Inferior parietal cortex (tissue), 1 donor: Measurements from ENCODE around the gene CD44.

ENCODE experiments used
- DNase-seq: peaks from one replicate; pipeline ENCODE4 v3.0.0-alpha.2; 2016; ENCODE audit errors: extremely low spot score

CD44 gene

DNA sequence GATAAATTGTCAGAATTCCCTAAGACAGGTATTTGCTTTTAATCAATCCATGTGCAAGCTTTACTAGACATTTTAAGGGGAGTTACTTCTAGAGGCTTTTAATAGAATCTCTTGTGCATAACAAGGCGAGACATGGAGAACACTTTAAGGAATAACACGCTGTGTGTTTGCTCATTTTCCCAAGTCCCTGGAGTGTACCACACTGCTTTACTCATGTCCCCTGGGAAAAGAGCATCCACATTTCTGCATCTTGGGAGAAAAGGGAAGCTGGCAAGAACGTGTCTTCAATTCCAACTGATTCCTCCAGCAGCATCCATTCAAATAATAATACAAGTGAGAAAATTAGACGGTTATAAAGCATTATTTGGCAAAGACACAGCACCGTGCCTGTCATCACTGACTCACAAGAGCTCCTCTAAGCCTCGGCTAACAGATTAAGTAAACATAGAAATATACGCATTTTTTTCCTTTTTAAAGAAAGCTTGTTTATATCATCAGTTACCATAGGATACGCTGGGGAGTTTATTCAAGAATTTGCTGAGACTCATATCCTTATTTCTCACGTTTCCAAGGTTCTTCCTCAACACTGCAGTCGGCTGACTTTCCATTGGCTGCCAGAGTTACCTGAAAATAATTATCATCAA, 121.5 kb downstream of the CD44 start:
- no peak for DNase-seq

DNA sequence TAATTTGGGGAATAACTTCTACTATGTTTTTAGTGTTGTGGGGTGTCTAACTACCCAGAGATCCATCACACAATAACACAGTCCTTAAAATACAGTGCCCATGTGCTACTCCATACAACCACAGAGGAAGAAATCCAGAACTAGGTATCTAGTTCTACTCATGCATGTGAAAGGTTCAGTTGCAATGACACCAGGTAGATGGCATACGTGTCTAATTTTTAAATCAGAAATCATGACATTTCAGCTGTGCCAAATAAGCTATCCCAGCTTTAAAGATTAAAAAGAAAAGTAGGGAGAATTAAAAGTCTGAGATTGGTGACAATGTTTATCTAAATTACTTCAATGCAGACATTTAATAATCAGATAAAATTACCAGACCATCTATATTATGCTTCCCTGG, 122.2 kb downstream of the CD44 start:
- DNase-seq = no peak

DNA sequence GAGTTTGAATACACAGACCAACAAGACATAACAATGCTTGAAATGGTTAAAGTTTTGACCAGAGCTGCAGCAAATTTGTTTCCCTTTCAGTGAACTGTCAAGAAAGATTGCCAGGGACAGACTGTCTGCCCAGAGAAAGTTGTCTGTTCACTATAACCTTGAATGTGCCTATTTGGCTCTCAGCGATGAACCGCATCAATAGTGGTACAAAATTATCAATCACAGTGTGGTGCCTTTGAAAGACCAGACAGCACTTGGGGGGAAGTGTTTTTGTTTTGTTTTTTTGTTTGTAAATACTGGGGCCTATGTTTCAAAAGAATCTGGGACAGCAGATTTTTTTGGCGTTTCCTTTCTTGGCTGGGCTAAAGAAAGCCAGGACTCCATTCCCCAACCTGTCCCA, 123.1 kb downstream of the CD44 start:
- DNase-seq = no peak

DNA sequence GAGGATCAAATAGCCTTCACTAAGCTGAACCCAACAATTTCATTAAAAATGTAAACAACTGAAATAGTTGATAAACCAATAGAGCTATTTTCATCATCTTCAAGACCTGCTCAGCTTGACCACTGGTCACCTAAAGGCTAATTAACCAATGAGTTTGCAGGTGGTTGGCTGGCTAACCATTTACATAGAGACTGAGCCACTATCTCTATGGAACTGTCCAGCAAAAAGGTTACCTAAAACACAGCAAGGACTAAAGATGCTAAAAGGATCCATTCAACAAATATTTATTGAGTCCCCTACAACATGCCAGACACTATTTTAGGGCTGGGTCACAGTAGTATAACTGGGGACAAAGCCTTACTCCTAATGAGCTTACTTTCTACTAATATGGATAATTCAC, 123.8 kb downstream of the CD44 start:
- DNase-seq = no peak

DNA sequence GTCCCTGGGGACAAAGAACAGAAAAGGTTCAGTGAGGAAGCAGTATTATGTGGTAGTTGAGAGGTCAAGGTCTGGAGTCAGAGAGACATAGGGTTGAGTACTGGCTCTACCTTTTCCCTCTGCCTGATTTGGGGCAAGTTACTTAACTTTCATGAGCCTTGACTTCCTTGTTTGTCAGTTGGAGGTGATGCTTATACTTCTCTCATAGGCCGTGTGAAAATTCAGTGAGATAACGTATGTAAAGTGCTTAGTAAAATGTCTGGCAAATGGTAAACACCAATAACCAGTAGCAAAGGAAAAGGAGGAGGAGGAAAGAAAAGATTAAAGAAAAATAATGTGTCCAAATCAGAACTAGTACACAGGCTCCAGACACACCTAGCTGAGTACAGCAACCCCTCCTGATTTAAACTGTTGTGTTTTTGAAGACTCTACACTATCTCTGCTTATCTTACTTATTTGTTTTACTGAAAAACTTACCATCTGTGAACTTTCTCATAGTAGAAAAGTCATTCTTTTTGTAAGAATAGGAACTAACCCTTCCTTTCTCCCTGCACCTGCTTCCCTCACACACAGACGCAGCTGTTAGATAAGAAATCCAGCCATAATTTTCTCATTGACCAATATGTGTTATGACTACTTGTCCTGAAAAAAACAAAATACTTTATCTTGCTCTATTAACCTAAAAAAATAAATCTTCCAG, 126.9 kb downstream of the CD44 start:
- no peak for DNase-seq

DNA sequence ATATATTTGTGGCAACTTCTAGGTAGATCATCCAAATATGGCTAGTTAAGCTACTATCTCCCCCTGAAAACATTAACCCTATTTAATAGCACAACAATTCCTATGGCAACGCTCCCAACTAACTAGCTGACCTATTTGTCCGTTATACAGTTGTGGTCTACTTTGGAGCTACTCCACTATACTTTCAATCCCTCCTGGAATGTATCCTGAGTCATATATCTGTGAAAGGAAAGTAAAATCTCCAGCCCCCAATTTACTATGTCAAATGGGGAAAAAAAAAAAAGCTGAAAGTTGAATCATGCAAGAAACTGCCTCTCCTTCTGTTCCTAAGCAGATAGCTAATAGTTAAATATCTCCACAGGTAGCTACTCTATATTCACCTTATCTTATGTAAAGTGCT, 128.5 kb downstream of the CD44 start:
- no peak for DNase-seq

DNA sequence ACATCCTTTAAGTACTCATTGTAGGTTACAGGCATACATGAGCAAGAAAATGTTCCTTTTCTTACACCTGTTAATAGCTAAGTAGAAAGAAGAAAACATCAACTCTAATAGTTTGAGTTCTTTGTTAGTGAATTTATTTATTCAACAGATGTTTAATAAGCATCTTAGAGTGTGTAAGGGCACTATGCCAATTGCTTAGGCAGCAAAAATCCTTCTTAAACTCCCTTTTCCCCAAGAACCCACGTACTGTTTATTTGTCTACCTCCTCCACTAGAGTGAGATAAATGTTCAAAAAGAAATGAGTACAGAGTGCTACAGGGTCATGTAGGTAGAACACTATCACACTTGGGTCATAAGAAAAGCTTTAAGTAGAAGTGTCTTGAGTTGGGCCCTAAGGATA, 131.4 kb downstream of the CD44 start:
- DNase-seq = no peak

DNA sequence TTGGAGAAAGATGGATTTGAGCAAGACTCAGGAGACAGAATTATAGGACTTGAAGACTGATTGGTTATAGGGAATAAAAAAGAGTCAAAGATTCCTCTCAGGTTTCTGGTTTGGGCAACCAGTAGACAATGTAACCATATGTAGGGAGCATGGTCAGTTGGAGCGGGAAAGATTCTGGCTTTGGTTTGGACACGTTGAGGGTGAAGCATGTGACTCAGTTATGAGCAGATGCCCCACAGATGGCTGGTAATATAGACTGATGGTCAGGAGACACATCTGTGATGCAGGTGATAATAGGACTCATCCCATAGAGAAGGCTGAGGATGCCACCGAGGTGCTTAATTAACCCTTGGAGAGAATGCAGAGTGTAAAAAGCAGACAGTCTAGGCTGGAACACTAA, 132.1 kb downstream of the CD44 start:
- DNase-seq = no peak

DNA sequence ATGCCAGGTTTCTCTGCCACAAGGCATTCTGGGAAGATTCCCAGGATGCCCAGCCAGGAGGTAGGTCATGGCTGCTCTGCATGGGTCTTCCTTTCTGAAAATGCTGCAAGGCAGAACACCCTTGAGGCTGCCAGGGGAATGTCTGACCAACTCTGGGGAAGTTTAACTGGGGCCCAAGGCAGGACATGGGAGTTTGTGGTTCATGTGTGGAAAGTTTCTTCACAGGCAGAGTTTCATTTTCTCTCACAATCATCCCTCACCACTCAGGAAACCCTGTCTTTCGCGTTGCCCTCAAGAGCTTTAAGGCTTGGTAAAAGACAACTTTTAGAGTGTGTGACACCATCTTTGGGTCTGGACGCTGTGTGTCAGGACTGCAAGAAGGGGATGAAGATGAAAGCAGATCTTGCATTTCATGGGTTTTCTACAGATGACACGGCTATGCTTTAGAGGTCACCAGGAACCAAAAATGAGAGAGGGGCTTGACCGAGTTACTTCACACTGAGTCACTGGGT, 133.5 kb downstream of the CD44 start:
- no peak for DNase-seq

DNA sequence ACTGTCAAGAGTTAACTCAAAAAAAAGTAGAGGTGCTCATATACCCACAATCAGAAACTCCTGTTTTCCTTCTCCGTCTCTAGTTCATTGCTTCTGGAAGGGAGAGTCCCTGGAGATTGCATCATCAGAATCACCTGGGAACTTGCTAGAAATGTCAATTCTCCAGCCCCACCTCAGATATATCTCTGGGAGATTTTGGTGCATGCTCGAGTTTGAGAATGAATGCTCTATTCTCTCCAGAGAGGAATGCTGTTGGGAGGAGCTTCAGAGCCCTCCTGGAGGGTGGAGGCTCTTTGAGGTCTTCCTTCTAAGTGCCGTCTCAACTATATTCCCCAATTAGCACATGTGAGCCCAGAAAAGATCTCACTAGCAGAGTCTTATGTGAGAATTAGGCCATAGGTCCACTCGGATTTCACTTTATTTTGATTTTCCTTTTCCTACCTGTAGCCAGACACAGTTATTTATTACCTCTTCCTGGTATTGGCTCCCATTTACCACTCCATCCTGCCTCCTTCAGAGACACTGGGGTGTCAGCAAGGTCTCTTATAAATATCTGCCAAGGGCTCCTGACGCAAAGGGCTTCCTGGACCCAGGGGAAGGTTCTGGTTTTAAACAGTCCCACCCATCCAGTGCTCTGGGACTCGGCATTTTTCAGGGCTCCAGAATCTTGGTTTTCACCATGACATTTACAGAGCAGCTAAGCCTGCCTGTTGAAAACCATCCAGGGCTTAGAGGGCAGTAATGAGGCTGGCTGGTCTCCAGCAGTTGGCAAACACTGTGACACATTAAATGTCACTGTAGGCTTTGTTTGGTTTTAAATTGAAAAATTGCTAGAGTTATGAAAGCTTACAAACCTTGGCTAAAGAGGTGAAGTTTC, 136.2 kb downstream of the CD44 start:
- DNase-seq = peak; percentile 52

DNA sequence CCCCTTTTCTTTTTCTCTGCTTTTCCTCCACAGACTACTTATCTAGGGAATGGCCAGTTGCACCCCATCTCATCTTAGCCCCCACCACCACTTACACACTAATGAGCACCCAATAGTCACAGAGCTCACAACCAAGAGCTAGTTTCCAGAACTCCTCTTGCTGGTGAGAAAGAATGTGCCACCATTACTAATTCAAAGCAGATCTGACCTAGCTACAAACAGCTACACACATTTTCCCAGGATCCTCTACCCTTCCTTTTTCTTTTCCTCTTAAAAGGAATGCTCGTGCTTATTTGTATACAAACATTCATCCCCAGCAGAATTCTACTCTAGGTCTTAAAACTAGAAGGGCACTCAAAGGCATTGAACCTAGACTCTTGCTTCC, 136.8 kb downstream of the CD44 start:
- DNase-seq = no peak

DNA sequence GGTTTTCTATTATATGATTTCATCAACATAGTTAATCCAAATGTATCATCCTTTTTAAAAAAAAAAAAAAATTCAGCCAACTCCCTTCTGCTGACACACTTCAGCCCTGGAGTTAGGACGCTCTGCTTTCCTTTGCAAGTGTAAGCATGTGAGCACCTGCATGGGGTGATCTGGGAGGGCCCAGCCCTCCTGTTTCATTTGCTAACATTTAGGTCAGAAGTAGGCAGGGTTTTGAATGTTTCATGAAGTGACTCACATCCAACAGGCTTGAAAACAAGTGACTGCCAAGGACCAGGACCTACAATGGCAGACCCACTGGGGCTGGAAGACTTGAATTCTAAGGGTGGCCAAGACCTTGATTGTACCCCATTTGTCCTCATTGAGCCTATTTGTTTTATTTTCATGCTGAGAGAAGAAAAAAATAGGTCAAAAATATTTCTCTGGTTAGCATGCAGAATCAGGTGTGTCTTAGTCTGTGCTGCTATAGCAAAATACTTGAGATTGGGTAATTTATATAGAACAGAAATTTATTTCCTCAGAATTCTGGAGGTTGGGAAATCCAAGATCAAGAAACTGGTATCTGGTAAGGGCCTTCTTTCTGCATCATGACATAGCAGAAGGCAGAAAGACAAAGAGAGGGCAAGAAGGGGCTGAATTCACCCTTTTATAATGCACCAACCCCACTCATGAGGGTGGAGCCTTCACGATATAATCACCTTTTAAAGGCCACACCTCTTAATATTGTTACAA, 137.6 kb downstream of the CD44 start:
- DNase-seq = no peak

DNA sequence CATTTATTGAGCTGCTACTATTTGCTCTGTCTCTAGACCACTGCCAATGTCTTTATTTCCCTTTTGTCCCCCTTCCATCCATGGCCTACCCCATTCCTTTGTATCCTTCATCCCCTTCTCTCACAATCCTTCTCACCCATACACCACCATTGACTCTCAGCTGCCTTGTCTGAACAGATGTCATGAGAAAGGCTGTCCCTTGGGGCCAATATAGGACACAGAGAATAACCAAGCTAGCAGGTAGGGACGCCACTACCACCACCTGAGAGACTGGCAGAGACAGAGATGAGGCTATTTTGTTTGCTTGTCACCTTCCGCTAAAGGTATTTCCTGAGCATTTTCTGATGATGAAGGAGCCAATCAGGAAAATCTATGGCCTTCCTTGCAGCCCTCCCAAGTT, 138.9 kb downstream of the CD44 start:
- DNase-seq = no peak

DNA sequence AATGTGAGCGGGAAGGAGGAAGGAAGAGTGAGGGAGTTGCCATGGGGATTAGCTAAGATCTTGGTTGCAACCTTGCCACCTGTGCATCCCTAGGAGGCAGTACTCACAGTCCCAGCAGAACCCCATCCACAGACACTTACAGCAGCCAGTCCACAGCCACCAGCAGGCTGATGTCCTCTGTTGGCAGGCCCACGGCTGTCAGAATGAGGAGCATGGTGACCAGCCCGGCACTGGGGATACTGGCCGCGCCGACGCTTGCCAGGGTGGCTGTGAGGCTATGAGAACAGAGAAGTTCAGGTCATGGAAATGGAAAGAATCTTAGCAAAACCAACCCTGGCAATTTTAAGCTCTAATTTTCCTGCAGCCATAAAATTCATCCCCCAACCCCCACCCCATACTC, 141.8 kb downstream of the CD44 start:
- no peak for DNase-seq

DNA sequence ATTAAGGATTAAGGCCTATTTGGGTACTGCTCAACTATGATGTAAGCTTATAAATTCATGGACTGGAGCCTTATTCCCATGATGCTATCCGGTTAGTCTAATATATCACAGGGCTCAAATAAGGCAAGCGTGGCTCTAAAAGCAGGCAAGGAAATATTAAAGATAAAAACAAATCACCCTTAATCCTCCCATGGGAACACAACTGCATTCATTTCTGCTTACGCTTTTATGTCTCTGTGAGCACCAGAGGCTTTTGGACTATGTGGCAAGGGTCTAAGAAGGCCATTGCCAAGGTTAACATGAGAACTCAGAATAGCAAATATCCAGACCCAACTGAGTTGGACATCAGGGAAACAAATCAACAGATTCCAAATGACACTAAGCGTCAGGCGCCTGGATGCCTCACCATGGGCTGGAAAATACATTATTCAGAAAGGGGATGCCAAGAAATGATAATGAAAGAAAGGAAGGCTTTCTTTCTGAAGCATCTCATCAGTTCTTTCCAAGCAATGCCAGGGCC, 142.3 kb downstream of the CD44 start:
- DNase-seq = no peak
